HG02852 (cell line): ENCODE results near the gene PPP1R2C.

ENCODE experiments used
- ATAC-seq: cut with Tn5 transposase; IDR thresholded peaks from one replicate; pipeline ENCODE4 v1.9.1; 2021; ENCODE audit warnings: mild to moderate bottlenecking, moderate library complexity; ENCODE audit not compliant: unreplicated experiment

PPP1R2C gene

DNA sequence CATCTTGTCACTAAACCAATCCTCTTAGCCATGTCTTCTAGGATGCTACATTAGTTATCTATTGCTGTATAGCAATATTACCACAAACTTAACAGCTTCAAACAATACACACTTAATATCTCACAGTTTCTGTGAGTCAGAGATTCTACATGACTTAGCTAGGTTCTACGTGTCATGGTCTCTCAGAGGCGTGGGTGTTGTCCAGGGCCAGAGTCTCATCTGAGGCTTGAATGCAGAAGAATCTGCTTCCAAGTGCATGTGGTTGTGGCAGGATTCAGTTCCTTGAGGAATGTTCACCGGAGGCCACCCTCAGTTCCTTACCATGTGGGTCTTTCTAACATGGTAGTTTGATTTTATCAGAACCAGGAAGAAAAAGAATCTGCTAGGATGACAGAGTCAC lies 26.4 kb downstream of the PPP1R2C start:
- ATAC-seq: no peak

- no peak for ATAC-seq
Measured at GRCh38 chrX:42748067-42748850, 29.7 kb downstream of the PPP1R2C start.

GRCh38 chrX:42746606-42747005 lies 31.4 kb downstream of the PPP1R2C start:
- no peak for ATAC-seq

DNA sequence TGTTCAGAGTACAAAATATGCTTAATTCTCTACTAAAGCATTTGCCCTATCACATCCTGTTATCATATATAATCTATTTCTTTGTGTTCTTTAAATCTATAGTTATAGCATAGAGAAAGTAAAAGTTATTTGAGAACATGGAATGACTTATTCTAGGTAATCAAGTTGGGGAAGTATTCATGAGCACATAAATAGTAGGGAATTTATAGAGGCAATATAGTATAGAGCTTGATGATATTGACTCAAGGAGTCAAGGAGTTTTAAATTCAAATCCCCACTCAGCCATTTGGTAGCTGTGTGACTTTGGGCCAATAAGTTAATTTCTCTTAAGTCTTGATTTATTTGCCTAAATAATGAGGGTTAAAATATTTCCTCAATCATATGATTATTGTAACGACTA lies 37.5 kb downstream of the PPP1R2C start:
- ATAC-seq: no peak

DNA sequence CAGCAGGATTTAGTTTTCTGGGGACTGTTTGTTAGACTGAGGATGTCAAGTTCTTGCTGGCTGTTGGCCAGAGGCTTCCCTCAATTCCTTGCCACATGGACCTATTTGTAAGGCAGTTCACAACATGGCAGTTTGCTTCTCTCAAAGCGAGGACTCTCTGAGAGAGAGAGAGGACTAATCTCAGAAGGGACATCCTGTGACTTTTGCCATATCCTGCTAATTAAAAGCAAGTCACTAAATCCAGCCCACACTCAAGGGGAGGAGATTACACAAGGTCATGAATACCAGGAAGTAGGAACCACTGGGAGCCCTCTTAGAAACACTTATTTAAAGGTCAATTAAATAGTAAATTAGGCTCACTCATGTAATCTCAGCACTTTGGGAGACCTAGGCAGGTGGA lies 38.2 kb downstream of the PPP1R2C start:
- ATAC-seq: no peak

GRCh38 chrX:42739258-42739657 lies 38.7 kb downstream of the PPP1R2C start:
- ATAC-seq: no peak

- ATAC-seq: no peak
Measured at GRCh38 chrX:42738552-42738951, 39.4 kb downstream of the PPP1R2C start.

- no peak for ATAC-seq
Measured at GRCh38 chrX:42735250-42735649, 42.7 kb downstream of the PPP1R2C start.

GRCh38 chrX:42732506-42732905 lies 45.5 kb downstream of the PPP1R2C start:
- no peak for ATAC-seq
